M059J (cell line): ENCODE data around the gene FBXW4. TPM values are rescaled to one million over a fixed set of nuclear protein-coding genes. Genes with fewer than 3 reads are reported as not detected.

ENCODE experiments used
- DNase-seq: peaks from one replicate; pipeline ENCODE4 v3.0.0-alpha.2; 2012; ENCODE audit warnings: low read depth
- total RNA-seq: library from RNA; depleted of rRNA; stranded (reverse); fragments of >200 nt; shearing (Covaris generic); gene quantifications from 2 replicates; pipeline ENCODE4 v1.2.3, GENCODE V29; 2014; rRNA removed

Gene FBXW4
- total RNA-seq, result 8.7 and 8.9 TPM in 2 replicates

DNA sequence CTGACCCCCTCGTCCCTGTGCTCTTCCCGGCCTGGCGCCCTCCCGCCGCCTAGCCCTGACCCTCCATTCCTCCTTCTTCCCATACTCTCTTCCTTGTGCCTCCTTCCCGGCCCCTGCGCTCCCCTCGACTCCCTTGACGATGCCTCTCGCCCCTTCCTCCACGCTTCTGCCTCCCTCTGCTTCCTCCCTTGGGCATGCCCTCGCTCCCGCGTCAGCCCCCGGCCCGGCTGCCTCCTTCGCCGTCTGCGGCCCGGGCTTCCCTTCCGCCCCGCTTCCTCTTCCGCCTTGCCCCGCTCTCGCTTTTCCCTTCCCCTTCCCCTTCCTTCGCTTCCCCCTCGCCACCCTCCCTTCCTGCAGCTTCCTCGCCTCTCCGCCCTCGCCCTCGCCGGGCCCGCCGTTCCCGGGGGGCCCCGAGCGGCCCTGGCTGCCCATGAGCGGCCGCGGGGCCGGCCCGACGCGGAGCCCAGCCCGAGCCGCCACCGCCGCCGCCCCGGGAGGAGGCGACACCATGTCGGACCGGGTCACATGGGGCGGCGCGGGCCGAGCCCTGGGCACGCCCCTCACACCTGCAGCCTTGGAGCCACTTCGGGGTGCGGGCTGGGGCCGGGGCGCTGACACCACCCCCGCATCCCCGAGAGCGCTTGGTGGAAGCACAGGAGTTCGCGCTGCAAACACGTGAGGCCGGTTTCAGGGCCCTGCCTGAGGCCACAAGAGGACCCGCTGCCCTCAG is at the start of gene FBXW4:
Gene FBXW4 (minus strand): TSS at position 497 of the 730 bp plus-strand sequence. CDS start 65 bp downstream, at position 432.
- peak; percentile 42 for DNase-seq

- peak; percentile 31 for DNase-seq
These were observed 49.3 kb upstream of the FBXW4 start for GRCh38 chr10:101744267-101744666.

DNA sequence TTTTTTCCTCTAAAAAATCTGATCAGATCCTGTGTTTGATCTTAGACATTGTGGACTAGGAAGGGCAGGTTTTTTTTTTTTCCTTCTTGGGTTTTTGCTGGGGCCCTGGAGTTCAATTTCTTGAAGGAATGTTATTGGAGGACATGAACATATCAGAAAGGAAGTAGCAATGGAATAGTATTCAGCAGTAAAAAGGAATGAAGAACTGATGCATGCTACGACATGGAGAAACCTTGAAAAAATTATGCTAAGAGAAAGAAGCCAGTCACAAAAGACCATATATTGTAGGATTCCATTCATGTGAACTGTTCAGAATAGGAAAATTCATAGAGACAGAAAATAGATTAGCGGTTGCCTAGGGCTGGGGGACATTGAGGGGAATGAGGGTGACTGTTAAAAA is 47.0 kb upstream of the FBXW4 start:
- DNase-seq, result no peak

DNA sequence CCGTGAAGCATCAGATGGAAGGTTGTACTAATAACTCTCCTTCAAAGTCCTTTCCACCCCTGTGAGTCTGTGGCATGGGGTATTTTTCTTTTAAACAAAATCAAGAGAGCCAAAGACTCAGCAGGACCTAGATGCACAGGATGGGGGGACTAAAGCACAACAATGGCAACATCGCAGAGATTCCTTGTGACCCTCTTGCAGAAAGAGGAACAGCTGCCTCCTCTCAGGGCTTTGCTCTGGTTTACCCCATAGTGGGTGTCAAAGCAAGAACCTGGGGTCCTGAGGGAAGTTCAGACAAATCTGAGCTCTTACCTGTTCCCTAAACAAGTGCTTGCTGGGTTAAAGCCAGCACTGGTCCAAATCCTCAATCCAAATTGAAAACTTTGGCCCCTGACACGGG is 41.7 kb upstream of the FBXW4 start:
- no peak for DNase-seq

- no peak for DNase-seq
These were observed 37.1 kb upstream of the FBXW4 start for GRCh38 chr10:101732096-101732495.

- DNase-seq, result no peak
These were observed 31.1 kb upstream of the FBXW4 start for GRCh38 chr10:101726115-101726387.

DNA sequence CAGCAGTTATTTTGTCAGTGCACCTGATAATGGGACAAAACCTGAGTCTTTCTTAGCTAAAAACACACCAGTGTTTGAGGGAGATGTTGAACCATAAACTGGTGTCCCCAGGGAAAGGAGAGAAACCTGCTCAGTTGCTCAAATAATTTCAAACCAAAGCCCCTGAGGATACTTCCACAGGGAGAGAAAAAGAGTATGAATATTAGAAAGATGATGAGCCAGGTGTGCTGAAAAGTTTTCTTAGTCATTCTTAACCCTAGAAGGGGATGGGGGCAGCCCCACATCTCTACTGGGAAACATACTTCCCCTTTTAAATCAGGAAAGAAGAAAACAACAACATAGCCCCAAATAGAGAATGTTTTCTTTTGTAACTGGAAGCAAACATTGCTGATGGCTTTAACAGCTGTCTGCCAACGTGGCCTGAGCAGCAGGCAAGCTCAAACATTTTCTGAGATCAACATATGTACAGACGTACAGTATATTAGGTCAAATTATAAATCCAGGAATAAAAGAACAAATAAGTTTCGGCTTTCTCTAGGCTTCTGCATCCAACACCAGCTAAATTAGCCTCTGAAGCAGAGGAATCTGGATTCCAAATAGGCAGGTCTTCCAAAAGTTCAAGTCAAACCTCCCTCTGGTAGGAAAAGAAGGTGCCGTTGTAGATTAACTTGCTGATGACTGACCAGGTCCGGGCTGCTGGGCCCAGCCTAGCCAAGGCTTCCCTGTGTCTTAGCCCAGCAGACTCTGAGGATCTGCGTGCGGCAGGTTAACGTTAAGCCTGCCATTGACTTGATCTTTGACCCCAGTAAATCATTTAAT is 30.5 kb upstream of the FBXW4 start:
- DNase-seq, result no peak

DNA sequence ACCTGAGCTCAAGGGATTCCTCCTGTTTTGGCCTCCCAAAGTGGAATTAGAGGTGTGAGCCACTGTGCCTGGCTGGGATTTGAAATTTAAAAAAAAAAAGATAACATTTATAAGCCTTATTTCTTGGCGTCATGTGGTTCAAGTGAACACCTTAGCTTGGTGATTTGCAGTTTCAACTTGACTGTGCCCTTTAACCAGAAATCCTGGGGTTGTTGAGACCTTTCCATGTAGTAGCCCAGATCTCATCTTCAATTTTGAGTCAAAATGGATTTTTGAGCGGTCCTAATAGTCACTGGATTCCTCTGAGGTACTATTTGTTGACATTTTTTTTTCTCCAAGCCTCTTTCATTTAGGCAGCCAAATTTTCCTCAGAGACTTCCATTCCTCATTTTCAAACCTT is 29.5 kb upstream of the FBXW4 start:
- no peak for DNase-seq

- DNase-seq, result no peak
These were observed 28.2 kb upstream of the FBXW4 start for GRCh38 chr10:101723176-101723575.

GRCh38 chr10:101721806-101722205 is 26.8 kb upstream of the FBXW4 start:
- DNase-seq, result no peak

- no peak for DNase-seq
These were observed 25.7 kb upstream of the FBXW4 start for GRCh38 chr10:101720606-101721230.

DNA sequence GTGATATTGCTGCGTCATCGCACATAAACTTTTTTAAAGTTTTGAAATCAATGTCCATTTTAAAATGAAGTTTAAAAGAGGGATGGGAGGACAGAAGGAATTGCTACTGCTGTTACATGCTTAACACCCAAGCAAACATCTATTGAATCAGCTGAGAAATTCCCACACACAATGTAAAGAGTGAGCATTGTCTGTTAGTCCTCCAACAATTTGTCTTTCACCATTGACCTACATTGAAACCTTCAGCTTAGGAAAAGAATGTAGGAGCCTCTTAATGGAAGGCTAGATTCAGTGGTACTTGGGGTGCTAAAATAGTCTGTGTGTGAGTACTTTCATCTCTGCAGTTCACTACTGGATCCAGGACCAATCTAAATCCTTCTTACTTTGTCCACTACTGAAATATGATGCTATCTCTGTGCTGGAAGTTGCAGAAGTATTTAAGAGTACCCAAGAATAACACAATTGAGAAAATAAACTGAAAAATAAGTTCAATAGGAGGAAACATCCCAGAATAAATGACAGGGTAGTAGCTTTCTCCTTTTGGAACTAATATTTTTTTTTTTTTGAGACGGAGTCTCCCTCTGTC is 23.8 kb upstream of the FBXW4 start:
- no peak for DNase-seq

- DNase-seq, result peak; percentile 20
These were observed 22.1 kb upstream of the FBXW4 start for GRCh38 chr10:101716891-101717659.

DNA sequence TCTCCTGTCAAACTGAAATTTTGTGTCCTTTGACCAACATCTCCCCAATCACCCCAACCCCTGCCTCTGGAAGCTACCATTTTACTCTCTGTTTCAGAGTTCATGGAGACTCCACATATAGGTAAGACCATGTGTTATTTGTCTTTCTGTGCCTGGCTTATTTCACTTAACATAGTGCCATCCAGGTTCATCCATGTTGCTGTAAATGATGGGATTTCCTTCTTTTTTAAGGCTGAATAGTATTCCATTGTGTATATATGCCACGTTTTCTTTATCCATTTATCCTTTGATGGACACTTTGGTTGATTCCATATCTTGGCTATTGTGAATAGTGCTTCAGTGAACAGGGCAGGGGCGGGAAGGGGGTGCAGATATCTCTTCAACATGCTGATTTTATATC is 18.0 kb upstream of the FBXW4 start:
- DNase-seq, result no peak

GRCh38 chr10:101710793-101711192 is 15.8 kb upstream of the FBXW4 start:
- no peak for DNase-seq

GRCh38 chr10:101710059-101710695 is 15.2 kb upstream of the FBXW4 start:
- no peak for DNase-seq

DNA sequence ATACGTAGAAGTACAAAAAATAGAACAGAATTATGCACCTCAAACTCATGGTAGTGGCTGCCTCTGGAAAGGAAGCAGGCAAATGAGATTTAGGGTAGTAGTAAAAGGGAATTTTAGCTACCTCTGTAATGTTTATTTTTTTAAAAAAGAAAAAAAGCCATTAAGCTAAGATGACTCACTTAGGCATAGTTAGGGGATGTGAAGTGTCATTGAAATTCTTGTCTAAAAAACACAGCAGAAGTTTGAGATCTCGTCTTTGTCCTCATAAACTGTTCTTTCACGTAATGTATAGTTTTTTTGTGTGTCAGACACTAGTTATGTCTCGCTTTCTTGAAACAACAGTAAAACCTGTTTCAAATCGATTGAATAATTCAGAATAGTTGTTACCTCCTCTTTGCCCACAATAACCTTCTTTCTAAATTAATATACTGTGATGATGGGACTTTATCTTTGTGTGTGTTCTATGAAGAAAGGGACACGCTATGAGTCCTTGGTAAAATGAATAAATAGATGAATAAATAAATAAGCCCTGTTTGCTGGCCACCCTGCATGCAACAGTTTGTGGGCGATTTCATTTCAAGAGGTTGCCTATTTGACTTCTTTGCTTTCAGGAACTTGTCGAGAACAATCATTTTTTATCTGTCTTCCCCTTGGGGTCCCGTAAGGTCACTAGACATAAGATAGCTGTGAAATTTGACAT is 14.5 kb upstream of the FBXW4 start:
- peak; percentile 49 for DNase-seq

DNA sequence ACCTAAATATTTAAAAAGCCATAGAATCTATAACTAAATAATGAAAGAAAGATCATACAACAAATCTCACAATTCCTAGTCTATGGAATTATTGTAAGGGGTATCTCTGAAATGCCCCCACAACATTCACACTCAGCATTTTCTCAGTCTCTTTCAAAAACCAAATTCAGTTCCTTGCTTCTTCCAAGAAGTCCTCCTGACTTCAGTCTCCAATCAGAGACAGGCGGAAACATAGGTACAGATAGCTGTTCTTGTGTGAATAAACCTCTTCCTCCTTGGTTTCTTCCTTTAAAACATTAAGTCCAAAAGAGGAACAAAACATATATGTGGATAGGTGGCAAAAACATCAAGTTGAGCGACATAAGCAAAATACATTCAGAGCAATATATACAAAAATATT is 13.9 kb upstream of the FBXW4 start:
- DNase-seq, result no peak

DNA sequence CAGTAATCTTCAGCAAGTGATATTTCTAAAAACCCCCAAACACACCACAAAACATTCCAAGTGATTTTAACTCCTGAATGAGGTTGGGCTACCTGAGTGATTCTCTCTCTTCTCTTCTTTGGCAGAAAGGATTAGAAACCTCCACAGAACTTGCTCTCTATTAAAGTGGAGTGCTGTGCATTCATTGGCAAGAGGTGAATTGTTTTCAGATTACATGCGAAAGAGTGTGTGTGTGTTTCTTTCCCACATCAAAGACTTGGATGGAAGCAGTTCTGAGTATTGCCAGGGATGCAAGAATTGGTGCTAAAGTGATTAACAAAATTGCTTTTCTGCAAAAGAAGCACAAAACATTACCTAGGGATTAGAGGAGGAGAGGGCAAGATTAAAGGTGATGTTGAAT is 13.1 kb upstream of the FBXW4 start:
- no peak for DNase-seq

DNA sequence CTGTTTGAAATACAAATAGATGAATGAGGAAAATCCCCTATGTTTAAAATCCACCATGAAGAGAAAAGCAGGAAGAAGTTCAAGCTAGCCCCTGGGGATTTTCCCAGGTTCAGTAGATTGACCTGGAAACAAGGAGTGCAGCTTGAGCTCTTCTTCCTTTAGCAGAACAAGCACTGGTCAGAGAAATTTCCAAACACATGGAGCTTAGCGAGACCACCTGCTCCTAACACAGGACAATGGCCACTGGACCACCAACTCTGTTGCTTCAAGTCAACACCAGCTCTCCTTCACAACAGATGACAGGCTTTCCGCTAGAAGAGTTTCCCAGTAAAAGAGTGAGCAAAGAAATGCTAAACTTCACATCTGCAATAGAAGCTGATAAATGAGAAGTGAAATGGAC is 9.4 kb upstream of the FBXW4 start:
- no peak for DNase-seq

DNA sequence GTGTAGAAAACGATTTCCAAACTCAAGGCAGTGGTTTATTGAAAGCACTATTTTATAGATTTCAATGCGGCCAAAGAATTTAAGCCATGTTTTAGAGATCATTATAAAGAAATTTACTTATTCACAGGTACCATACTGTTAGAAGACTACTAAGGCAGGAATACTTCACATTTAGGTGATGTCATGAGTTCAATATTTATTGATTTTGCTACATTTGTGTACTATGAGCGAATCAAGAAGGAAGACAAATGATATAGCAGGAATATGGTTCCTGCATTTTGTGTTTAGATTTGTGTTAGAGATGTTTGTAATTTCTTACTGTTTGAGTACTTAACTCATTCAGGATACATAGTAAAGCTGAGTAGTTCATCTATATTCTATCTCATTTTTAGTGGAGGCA is 1.7 kb upstream of the FBXW4 start:
- no peak for DNase-seq
